ENCODE results near the gene PRR5L. TPM values are rescaled to one million over a fixed set of nuclear protein-coding genes. Genes with fewer than 3 reads are reported as not detected.

PRR5L gene
- total and polyA plus RNA-seq, 9 of the 15 experiments (the other 6 are each of a cell fraction or from before 2014, with no cell fraction given), result 0.11 to 0.60 (median 0.36) TPM; not detected in 2

DNA sequence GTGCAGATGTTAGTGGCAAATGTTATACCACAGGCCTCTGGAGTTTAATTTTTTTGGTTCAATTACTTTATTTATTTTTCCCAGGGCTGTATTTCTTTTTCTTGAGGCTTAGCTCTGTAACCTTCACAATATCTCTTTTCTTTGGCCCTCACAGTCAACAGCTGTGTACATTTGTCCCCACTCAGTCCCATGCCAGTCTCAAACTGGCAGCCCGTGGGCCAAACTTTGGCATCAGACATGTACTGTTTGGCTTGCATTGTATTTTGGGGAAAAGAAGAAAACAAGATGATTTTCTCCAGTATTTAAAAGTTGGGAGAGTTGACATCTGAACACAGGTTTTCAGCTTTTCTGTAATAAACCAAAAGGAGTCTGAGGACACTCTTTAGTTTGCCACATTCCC lies 87.1 kb downstream of the PRR5L start:
- Histone ChIP-seq H3K9me3 (replicated peaks; ENCODE audit: control insufficient read depth, insufficient read depth, low read depth, low read length) (no peaks in the 10 kb centered on the region), H3K4me3 (no peak overlapping the region), H3K9me1 (ENCODE audit: control insufficient read depth, insufficient read depth, low read length) (no peaks in the 10 kb centered on the region), H4K20me1 (replicated peaks; ENCODE audit: control insufficient read depth, insufficient read depth, low read length) (no peaks in the 10 kb centered on the region), H3K79me2 (ENCODE audit: control insufficient read depth, insufficient read depth, low read length) (no peaks in the 10 kb centered on the region), H3K9ac (ENCODE audit: insufficient read depth in 1 of 2, low read depth in 2 of 2, low read length in 2 of 2) (no peak overlapping the region), H2AFZ (ENCODE audit: low read depth, low read length) (no peak overlapping the region), H3K27ac (ENCODE audit: extremely low read depth, low read depth, low read length) (no peak overlapping the region), H3K4me2 (ENCODE audit: insufficient read depth, low read length) (no peak overlapping the region), H3K36me3 (ENCODE audit: control insufficient read depth, insufficient read depth, low read length) (no peaks in the 10 kb centered on the region), H3K27me3 (ENCODE audit: control insufficient read depth in 2 of 2, insufficient read depth in 2 of 2, low read length in 2 of 2) (peaks cover 5 to 7% of the 10 kb centered on the region in 2 experiments), H3K4me1 (replicated peaks in 1 of 2; ENCODE audit: control insufficient read depth in 2 of 2, insufficient read depth in 2 of 2, low read length in 2 of 2) (no peaks in the 10 kb centered on the region; a peak in 1 of 5 replicates)
- no peak for TF ChIP-seq DMBX1 (CRISPR knock-in tag; IDR thresholded peaks at IDR 0.05; ENCODE audit: borderline replicate concordance)
- TF ChIP-seq MIER1 (IDR thresholded peaks at IDR 0.05; ENCODE audit: low read depth), result no peak
- no peak for TF ChIP-seq KLF1 (tag; IDR thresholded peaks at IDR 0.05)
- no peak for TF ChIP-seq FOXP1 (CRISPR knock-in tag; IDR thresholded peaks at IDR 0.05)
- TF ChIP-seq RFX1 (IDR thresholded peaks at IDR 0.05), result no peak
- TF ChIP-seq SPI1 (IDR thresholded peaks at IDR 0.05; ENCODE audit: borderline replicate concordance, low read depth, low read length), result no peak
- TF ChIP-seq SMC3 (conservative IDR thresholded peaks at IDR 0.05; ENCODE audit: insufficient read depth, low read depth, low read length), result no peak
- TF ChIP-seq MEF2A (IDR thresholded peaks at IDR 0.05; ENCODE audit: control insufficient read depth, low read depth, low read length), result no peak
- TF ChIP-seq STAT5B (CRISPR knock-in tag; IDR thresholded peaks at IDR 0.05), result no peak
- no peak for TF ChIP-seq TCF7 (IDR thresholded peaks at IDR 0.05; ENCODE audit: borderline replicate concordance)
- TF ChIP-seq RBM34 (IDR thresholded peaks at IDR 0.05; ENCODE audit: borderline replicate concordance, insufficient read depth, low read length), result no peak
- TF ChIP-seq ZBTB7A (IDR thresholded peaks at IDR 0.05; ENCODE audit: borderline replicate concordance, control insufficient read depth, low read depth, low read length), result no peak
- no peak for TF ChIP-seq RBM17 (IDR thresholded peaks at IDR 0.05; ENCODE audit: borderline replicate concordance, low read depth, low read length)
- TF ChIP-seq CXXC5 (CRISPR knock-in tag; IDR thresholded peaks at IDR 0.05), result no peak
- TF ChIP-seq ZNF311 (CRISPR knock-in tag; IDR thresholded peaks at IDR 0.05), result no peak
- no peak for TF ChIP-seq SRSF7 (optimal IDR thresholded peaks at IDR 0.05; ENCODE audit: low read depth, low read length)
- no peak for TF ChIP-seq NCOA4 (IDR thresholded peaks at IDR 0.05; ENCODE audit: partially characterized antibody)
- ChIA-PET CTCF (ENCODE audit: low intra/inter-chr PET ratio) (no interaction called here), POLR2A (no interaction called here)
- WGBS (ENCODE audit: insufficient coverage, low coverage, missing lambda C conversion rate), result 8% methylated on average over 1 of the region's 1 CpG
- no TSS peak for BruUV-seq (replicated peaks)
- FAIRE-seq, result no peak
- intact Hi-C loops (cut with micrococcal nuclease) (no loop called here), in situ Hi-C loops (cut with MboI) (no loop called here)
- ATAC-seq, result no peak
- no peak for DNase-seq (ENCODE audit: extremely low read depth in 1 of 4, low spot score in 3 of 4)

All from K562 (cell line).